ENCODE results near the gene FRAT2.
"Not testable (repeated sequence)": the region's sequence is repeated elsewhere in the genome, so short reads cannot be mapped to it uniquely, and the experiment has no call there.

FRAT2 gene

GRCh38 chr10:97297556-97298222 is 36.8 kb downstream of the FRAT2 start:
- no peak for DNase-seq
- TF ChIP-seq CTCF (IDR thresholded peaks at IDR 0.05; ENCODE audit: low read depth, low read length), result no peak
- Histone ChIP-seq H3K27me3 (no peaks in the 10 kb centered on the region), H3K9me3 (no peaks in the 10 kb centered on the region), H3K4me3 (ENCODE audit: low read depth, low read length) (no peak overlapping the region), H3K4me1 (no peaks in the 10 kb centered on the region), H3K36me3 (no peaks in the 10 kb centered on the region)

DNA sequence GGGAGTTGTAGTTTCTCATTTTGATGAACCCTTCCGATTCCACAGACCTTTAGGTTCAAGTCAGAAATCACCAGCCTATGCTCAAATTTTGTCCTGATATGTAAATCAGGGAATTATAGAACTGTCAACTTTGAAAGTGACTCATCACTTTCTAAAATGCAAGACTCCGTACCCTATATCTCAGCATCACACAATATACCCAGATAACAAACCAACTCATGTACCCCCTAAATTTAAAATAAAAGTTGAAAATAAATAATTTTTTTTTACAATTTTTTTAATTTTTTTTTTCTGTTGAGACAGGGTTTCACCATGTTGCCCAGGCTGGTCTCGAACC is 41.7 kb downstream of the FRAT2 start:
- DNase-seq, result no peak

DNA sequence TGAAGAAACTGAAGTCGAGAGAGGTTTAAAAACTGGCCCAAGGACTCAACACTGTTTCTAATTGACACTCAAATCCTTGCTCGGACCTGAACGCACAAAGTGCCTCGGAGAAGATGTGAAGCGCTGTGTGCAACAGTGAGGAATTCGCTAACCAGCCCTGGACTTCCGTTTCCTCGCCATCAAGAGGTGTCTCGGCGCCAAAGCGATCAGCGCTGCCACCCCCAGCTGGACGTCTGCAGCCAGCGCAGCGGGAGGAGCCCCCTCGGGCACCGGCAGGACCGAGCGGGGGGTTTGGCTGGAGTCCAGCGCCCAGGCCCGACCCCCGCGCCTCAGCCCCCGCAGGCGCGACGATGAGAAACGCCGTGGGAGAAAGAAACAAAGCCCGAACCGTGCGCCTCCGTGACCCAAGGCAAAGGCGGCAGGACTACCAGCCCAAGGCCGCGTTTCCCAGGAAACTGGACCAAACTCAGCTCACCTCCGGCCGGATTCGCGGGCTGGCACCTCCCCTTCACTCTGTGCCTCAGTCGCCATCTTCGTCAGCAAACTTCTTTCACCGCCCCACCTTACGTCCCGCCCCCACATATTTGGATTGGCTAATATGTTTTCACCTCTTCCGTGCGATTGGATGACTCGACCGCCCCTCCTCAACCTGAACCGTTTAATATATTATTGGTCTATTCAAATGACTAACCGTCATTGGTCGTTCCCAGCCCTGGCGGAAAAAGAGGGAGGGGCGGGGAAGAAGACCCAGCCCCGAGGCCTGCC is 42.2 kb downstream of the FRAT2 start, which contains the start of gene ARHGAP19:
Gene ARHGAP19, minus strand, starts transcription at position 541 of the 765 bp plus-strand sequence. Its CDS starts 10 bp downstream, at position 531.
- Histone ChIP-seq H3K36me3 (no peaks in the 10 kb centered on the region), H3K9me3 (no peaks in the 10 kb centered on the region), H3K4me3 (ENCODE audit: low read depth, low read length) (peak within 1 kb of the TSS; percentile 94), H3K4me1 (no peaks in the 10 kb centered on the region), H3K27me3 (no peaks in the 10 kb centered on the region)
- DNase-seq, result peak; percentile 94
- TF ChIP-seq CTCF (IDR thresholded peaks at IDR 0.05; ENCODE audit: low read depth, low read length), result peak; percentile 27

More for the DNA sequence above, 41.7 kb downstream of the FRAT2 start:
- Histone ChIP-seq H3K36me3 (no peaks in the 10 kb centered on the region), H3K4me3 (ENCODE audit: low read depth, low read length) (peak overlapping the region; percentile 94), H3K9me3 (no peaks in the 10 kb centered on the region), H3K4me1 (no peaks in the 10 kb centered on the region), H3K27me3 (no peaks in the 10 kb centered on the region)
- no peak for TF ChIP-seq CTCF (IDR thresholded peaks at IDR 0.05; ENCODE audit: low read depth, low read length)

DNA sequence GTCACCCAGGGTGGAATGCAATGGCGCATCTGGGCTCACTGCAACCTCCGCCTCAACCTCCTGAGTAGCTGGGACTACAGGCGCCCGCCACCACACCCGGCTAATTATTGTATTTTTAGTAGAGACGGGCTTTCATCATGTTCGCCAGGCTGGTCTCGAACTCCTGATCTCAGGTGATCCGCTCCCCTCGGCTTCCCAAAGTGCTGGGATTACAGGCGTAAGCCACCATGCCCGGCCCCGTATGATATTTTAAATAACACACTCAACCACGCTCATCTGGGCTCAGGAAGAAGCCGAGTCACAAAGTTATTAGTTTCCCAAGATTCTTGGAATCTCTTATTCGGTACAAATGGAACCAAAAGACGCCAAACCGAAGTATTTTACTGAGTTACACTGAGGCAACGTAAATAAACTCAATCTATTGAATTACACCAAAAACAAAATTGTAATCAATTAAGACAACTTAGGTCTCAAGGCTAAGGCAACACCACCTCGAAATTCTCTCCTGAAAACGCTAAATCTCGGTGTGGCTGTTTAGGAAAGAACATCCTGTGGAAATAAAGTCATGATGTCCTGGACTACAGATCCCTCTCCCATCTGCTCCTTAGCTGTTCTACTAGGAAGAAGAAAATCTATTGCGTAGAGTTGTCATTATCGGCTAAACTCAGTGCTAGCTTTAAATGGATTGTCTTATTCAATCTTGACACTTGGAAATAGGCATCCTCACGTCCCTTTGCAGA is 43.0 kb downstream of the FRAT2 start:
- no peak for DNase-seq
- Histone ChIP-seq H3K4me3 (ENCODE audit: low read depth, low read length) (peak overlapping the region; percentile 94), H3K4me1 (no peaks in the 10 kb centered on the region), H3K36me3 (no peaks in the 10 kb centered on the region), H3K9me3 (no peaks in the 10 kb centered on the region), H3K27me3 (no peaks in the 10 kb centered on the region)
- no peak for TF ChIP-seq CTCF (IDR thresholded peaks at IDR 0.05; ENCODE audit: low read depth, low read length)

GRCh38 chr10:97290576-97291356 is 43.8 kb downstream of the FRAT2 start:
- not testable (repeated sequence) for H3K36me3 ChIP-seq; H3K4me3 ChIP-seq (ENCODE audit: low read depth, low read length); DNase-seq; H3K27me3 ChIP-seq; H3K4me1 ChIP-seq; H3K9me3 ChIP-seq

- H3K4me3 ChIP-seq (ENCODE audit: low read depth, low read length); H3K9me3 ChIP-seq; DNase-seq; H3K27me3 ChIP-seq; H3K36me3 ChIP-seq; H3K4me1 ChIP-seq: not testable (repeated sequence)
These were observed 44.5 kb downstream of the FRAT2 start for GRCh38 chr10:97290076-97290475.

All from BE2C (cell line).